ENCODE measurements around the gene PEX6. TPM values are rescaled to one million over a fixed set of nuclear protein-coding genes. Genes with fewer than 3 reads are reported as not detected.
"Not testable (repeated sequence)": the region's sequence is repeated elsewhere in the genome, so short reads cannot be mapped to it uniquely, and the experiment has no call there.

Gene PEX6
- total RNA-seq, 6 experiments from 2014 or later: 20.3 to 31.7 (median 22.4) TPM

DNA sequence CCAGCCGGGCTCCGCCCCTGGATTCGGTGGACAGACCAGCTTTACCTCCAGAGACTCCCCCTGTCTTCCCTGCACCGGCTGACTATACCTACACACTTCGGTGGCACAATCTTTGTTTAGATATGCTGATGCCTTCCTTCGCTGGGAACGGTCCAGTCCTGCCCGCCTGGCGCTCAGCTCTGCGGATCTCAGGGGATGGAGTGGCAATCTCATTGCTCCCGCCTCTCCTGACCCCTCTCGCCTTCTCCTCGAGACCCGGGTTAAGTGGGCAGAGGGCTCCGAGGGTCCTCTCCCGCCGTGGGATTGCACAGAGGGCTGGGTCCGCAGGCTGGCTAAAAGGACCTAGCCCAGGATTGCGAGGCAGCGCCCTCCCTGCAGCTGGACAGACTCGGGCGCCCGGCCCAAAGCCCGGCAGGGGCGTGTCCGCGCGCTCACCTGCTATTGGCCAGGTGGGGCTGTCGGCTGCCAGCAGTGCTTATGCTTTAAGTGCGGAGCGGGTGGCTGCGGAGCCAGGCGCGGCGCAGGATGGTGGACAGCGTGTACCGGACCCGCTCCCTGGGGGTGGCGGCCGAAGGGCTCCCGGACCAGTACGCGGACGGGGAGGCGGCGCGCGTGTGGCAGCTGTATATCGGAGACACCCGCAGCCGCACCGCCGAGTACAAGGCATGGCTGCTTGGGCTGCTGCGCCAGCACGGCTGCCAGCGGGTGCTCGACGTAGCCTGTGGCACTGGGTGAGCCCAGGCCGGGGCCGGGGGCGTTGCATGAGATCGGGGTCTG lies 18.6 kb downstream of the PEX6 start, which contains the start of gene GNMT:
Gene GNMT, plus strand, starts transcription at position 512 of the 777 bp plus-strand sequence. Its CDS starts 14 bp downstream, at position 526.
- H3K4me1 Mint-ChIP-seq (ENCODE audit: low read depth): peaks cover 29% of the 10 kb centered on the region
- TF ChIP-seq, protein P1, sequence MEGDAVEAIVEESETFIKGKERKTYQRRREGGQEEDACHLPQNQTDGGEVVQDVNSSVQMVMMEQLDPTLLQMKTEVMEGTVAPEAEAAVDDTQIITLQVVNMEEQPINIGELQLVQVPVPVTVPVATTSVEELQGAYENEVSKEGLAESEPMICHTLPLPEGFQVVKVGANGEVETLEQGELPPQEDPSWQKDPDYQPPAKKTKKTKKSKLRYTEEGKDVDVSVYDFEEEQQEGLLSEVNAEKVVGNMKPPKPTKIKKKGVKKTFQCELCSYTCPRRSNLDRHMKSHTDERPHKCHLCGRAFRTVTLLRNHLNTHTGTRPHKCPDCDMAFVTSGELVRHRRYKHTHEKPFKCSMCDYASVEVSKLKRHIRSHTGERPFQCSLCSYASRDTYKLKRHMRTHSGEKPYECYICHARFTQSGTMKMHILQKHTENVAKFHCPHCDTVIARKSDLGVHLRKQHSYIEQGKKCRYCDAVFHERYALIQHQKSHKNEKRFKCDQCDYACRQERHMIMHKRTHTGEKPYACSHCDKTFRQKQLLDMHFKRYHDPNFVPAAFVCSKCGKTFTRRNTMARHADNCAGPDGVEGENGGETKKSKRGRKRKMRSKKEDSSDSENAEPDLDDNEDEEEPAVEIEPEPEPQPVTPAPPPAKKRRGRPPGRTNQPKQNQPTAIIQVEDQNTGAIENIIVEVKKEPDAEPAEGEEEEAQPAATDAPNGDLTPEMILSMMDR (IDR thresholded peaks at IDR 0.05): no peak
- no peaks in the 10 kb centered on the region for H3K9me3 Mint-ChIP-seq
- peaks cover 13% of the 10 kb centered on the region for H3K36me3 Mint-ChIP-seq (ENCODE audit: low read depth)
- H3K27me3 Mint-ChIP-seq (ENCODE audit: insufficient read depth): peaks cover 2% of the 10 kb centered on the region; the same call in 1 of the 2 replicates
- H3K27ac Mint-ChIP-seq: no peak within 1 kb of the TSS
- peak within 1 kb of the TSS; percentile 76 for H3K4me3 Mint-ChIP-seq
- no peak for DNase-seq

DNA sequence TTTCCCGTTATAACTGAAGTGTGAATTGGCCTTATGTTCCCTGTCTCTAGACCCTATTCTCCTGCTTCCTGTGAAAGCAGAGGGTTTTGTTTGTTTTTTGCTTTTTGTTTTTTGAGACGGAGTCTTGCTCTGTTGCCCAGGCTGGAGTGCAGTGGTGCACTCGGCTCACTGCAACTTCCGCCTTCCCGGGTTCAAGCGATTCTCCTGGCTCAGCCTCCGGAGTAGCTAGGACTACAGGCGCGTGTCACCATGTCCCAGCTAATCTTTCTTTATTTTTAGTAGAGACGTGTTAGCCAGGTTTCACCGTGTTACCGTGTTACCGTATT lies 19.1 kb downstream of the PEX6 start:
- Mint-ChIP-seq H3K4me3 (peak overlapping the region; percentile 76), H3K9me3 (no peaks in the 10 kb centered on the region), H3K4me1 (ENCODE audit: low read depth) (peaks cover 29% of the 10 kb centered on the region), H3K27ac (no peak overlapping the region), H3K36me3 (ENCODE audit: low read depth) (peaks cover 13% of the 10 kb centered on the region), H3K27me3 (ENCODE audit: insufficient read depth) (peaks cover 2% of the 10 kb centered on the region; the same call in 1 of the 2 replicates)
- TF ChIP-seq, protein P1 (IDR thresholded peaks at IDR 0.05): no peak
- DNase-seq: no peak

DNA sequence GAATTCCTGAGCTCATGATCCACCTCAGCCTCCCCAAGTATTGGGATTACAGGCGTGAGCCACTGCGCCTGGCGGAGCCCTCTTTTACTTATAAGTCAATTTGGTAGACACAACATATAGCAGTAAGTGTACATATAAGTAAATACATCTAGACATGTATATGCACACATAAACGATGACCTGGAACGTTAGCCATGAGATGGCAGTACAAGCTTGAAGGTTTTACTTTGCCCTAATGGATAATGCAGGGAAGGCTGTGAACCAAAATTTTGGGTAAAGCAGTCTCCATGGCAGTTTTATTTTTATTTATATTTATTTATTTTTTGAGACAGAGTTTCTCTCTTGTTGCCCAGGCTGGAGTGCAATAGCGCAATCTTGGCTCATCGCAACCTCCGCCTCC lies 20.9 kb downstream of the PEX6 start:
- H3K4me3 Mint-ChIP-seq: no peak overlapping the region
- H3K27me3 Mint-ChIP-seq (ENCODE audit: insufficient read depth): peaks cover 2% of the 10 kb centered on the region; the same call in 1 of the 2 replicates
- peaks cover 29% of the 10 kb centered on the region for H3K4me1 Mint-ChIP-seq (ENCODE audit: low read depth)
- H3K27ac Mint-ChIP-seq: no peak overlapping the region
- H3K9me3 Mint-ChIP-seq: no peaks in the 10 kb centered on the region
- DNase-seq: no peak
- H3K36me3 Mint-ChIP-seq (ENCODE audit: low read depth): peaks cover 13% of the 10 kb centered on the region
- TF ChIP-seq, protein P1 (IDR thresholded peaks at IDR 0.05): no peak

DNA sequence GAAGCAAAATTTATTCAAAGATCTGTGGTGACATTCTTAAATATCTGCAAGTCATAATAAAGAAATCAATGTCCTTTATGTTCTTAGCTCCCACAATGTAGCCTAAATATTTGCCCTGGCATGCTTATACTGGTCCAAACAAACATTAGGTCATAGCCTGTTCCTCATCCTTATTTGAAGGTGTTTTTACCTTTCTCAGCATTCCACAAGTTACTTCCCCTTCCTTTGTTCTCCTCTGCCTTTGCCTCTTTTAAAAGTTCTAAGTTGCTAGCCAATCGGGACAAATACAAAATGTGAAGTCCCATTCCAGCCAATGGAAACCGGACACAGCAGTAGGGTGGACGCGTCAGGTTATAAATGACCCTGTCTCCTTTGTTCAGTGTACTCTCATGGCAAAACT lies 24.6 kb downstream of the PEX6 start:
- not testable (repeated sequence) for H3K36me3 Mint-ChIP-seq (ENCODE audit: low read depth); H3K27me3 Mint-ChIP-seq (ENCODE audit: insufficient read depth); H3K4me1 Mint-ChIP-seq (ENCODE audit: low read depth); H3K9me3 Mint-ChIP-seq; DNase-seq; H3K27ac Mint-ChIP-seq; H3K4me3 Mint-ChIP-seq

DNA sequence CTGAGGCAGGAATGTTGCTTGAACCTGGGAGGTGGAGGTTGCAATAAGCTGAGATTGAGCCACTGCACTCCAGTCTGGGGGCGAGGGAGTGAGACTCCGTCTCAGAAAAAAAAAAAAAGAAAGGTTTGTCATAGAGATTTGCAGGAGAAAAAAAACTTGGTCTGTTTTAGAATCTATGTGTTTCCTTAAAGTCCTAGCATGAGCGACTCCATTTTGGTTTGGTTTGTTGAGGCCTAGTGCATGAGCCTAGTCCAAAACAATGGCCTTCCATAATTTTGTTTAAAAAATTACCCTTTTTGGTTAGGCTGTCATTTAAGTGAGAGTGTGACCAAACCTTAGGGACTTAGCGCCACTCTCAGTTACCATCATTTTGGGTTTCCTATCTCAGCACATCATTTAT lies 26.6 kb downstream of the PEX6 start:
- H3K27me3 Mint-ChIP-seq (ENCODE audit: insufficient read depth): no peaks in the 10 kb centered on the region; the same call in 1 of the 2 replicates
- no peaks in the 10 kb centered on the region for H3K9me3 Mint-ChIP-seq
- no peaks in the 10 kb centered on the region for H3K4me1 Mint-ChIP-seq (ENCODE audit: low read depth)
- no peak overlapping the region for H3K27ac Mint-ChIP-seq
- TF ChIP-seq, protein P1 (IDR thresholded peaks at IDR 0.05): no peak
- no peak overlapping the region for H3K4me3 Mint-ChIP-seq
- no peaks in the 10 kb centered on the region for H3K36me3 Mint-ChIP-seq (ENCODE audit: low read depth)
- DNase-seq: no peak

DNA sequence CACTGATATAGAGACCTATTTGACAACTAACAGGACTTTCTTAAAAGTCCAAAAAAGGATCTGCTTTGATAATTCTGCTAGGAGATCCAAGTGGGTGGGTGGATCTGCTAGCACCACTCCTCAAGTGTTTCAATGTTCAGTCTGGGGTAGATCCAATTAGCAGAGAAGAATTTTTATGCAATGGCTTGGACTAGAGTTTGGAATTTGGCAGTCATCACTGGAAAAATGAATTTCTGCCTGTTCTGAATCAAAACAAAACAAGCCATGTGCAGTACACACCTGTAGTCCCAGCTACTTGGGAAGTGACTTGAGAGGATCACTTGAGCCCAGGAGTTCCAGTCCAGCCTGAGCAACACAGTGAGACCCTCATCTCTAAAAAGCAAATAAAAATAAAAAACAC lies 31.0 kb downstream of the PEX6 start:
- DNase-seq: no peak
- H3K27ac Mint-ChIP-seq: no peak overlapping the region
- no peaks in the 10 kb centered on the region; the same call in 1 of the 2 replicates for H3K27me3 Mint-ChIP-seq (ENCODE audit: insufficient read depth)
- H3K9me3 Mint-ChIP-seq: no peaks in the 10 kb centered on the region
- H3K36me3 Mint-ChIP-seq (ENCODE audit: low read depth): peaks cover 4% of the 10 kb centered on the region; the same call in 1 of the 2 replicates
- TF ChIP-seq, protein P1 (IDR thresholded peaks at IDR 0.05): no peak
- no peaks in the 10 kb centered on the region for H3K4me1 Mint-ChIP-seq (ENCODE audit: low read depth)
- no peak overlapping the region for H3K4me3 Mint-ChIP-seq
